ENCODE measurements around the gene GCLC. TPM values are rescaled to one million over a fixed set of nuclear protein-coding genes. Genes with fewer than 3 reads are reported as not detected.

GCLC gene
- total and polyA plus RNA-seq, 2 donors (not counting 1 experiment from before 2014, with no cell fraction given), result 10.7 to 25.8 TPM

DNA sequence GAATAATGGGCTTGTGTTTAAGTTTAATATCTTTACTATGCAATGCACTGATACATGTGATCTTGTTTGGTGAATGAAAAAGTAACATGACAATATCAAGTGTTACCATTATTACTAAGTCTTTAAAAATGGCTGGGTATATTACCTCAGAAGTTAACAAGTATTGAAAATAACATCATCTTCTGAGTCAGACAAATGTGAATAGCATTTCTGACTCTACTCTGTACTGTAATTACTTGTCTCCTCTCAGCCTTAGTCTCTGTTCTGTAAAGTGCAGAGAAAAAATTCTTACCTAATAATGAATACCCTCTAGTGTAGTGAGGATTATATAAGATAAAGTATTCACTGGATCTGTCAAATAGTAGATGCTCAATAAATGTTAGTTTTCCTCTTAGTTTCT, 47.0 kb upstream of the GCLC start:
- Histone ChIP-seq H3K27ac (ENCODE audit: low read length in 2 of 2) (no peak overlapping the region), H3K9me3 (ENCODE audit: control extremely low read depth in 1 of 3, control insufficient read depth in 2 of 3, insufficient read depth in 1 of 3, low read length in 2 of 3) (peaks cover 0 to 2% (median 0%) of the 10 kb centered on the region in 3 donors), H3K4me2 (replicated peaks; ENCODE audit: low read depth, low read length, poor library complexity, severe bottlenecking) (no peak overlapping the region), H3K4me1 (ENCODE audit: control insufficient read depth in 2 of 2, insufficient read depth in 2 of 2, low read length in 2 of 2) (no peaks in the 10 kb centered on the region), H3K9ac (ENCODE audit: low read length) (no peak overlapping the region), H2AFZ (ENCODE audit: insufficient read depth, low read depth, low read length, poor library complexity, severe bottlenecking) (no peak overlapping the region), H3K27me3 (replicated peaks in 1 of 4; ENCODE audit: control extremely low read depth in 1 of 4, control insufficient read depth in 3 of 4, insufficient read depth in 4 of 4, low read length in 3 of 4) (peaks cover 0 to 7% (median 2%) of the 10 kb centered on the region in 4 experiments), H4K20me1 (ENCODE audit: control insufficient read depth, insufficient read depth, low read length, poor library complexity, severe bottlenecking) (no peaks in the 10 kb centered on the region), H3K4me3 (ENCODE audit: control extremely low read depth in 1 of 5, extremely low read depth in 1 of 5, insufficient read depth in 1 of 5, low read depth in 2 of 5, low read length in 4 of 5) (no peak overlapping the region), H3K79me2 (ENCODE audit: control insufficient read depth, insufficient read depth, low read length) (no peaks in the 10 kb centered on the region), H3K36me3 (replicated peaks in 1 of 2; ENCODE audit: control extremely low read depth in 1 of 2, control insufficient read depth in 1 of 2, extremely low read depth in 1 of 2, insufficient read depth in 2 of 2, low read length in 1 of 2) (no peaks in the 10 kb centered on the region)
- ChIA-PET CTCF (no interaction called here), POLR2A (no interaction called here)
- no peaks in the 10 kb centered on the region for H3K4me1 Mint-ChIP-seq
- intact Hi-C loops (cut with micrococcal nuclease), result no loop called here
- H3K27ac Mint-ChIP-seq, result no peak overlapping the region
- ATAC-seq (ENCODE audit: low read depth) (no peak), DNase-seq (no peak)
- TF ChIP-seq EZH2 (IDR thresholded peaks at IDR 0.05; ENCODE audit: borderline replicate concordance, insufficient read depth, low read depth, low read length, poor library complexity, severe bottlenecking), result no peak
- TF ChIP-seq, protein P1, sequence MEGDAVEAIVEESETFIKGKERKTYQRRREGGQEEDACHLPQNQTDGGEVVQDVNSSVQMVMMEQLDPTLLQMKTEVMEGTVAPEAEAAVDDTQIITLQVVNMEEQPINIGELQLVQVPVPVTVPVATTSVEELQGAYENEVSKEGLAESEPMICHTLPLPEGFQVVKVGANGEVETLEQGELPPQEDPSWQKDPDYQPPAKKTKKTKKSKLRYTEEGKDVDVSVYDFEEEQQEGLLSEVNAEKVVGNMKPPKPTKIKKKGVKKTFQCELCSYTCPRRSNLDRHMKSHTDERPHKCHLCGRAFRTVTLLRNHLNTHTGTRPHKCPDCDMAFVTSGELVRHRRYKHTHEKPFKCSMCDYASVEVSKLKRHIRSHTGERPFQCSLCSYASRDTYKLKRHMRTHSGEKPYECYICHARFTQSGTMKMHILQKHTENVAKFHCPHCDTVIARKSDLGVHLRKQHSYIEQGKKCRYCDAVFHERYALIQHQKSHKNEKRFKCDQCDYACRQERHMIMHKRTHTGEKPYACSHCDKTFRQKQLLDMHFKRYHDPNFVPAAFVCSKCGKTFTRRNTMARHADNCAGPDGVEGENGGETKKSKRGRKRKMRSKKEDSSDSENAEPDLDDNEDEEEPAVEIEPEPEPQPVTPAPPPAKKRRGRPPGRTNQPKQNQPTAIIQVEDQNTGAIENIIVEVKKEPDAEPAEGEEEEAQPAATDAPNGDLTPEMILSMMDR (IDR thresholded peaks at IDR 0.05), result no peak
- no peak overlapping the region for H3K4me3 Mint-ChIP-seq
- H3K27me3 Mint-ChIP-seq, result peaks cover 3% of the 10 kb centered on the region
- no peaks in the 10 kb centered on the region for H3K9me3 Mint-ChIP-seq (ENCODE audit: insufficient read depth)

DNA sequence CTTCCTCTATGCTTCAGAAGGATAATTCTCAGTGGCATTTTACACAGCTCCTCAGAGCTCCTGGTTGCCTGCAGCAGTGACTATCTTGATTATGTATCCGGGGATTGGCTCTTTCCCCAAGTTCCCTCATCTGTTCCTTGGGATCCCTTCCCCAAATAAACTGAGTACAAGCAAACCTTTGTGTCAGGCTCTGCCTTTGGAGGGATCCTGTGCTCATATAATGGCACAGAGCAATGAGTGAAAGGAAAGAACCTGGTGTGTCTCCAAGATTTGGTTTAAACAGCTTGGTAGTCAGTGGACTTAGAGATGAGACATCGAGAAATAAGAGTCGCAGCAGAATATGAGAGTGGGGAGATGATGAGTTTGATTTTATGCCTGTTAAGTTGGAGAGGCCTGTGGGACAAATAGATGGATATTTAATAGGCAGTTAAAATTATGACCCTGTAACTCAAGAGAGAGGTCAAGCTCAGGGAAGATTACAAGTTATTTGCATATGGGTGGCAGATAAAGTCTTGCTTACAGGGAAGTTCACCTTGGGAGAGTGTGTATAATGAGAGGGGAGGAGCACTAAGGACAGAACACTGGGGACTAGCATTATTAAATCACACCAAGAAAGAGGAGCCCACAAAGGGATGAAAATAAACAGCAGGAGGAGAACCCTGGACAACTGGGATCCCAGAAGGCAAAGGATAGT, 44.1 kb upstream of the GCLC start:
- Histone ChIP-seq H3K4me3 (ENCODE audit: control extremely low read depth in 1 of 5, extremely low read depth in 1 of 5, insufficient read depth in 1 of 5, low read depth in 2 of 5, low read length in 4 of 5) (no peak overlapping the region), H2AFZ (ENCODE audit: insufficient read depth, low read depth, low read length, poor library complexity, severe bottlenecking) (no peak overlapping the region), H3K27ac (ENCODE audit: low read length in 2 of 2) (no peak overlapping the region), H3K9me3 (ENCODE audit: control extremely low read depth in 1 of 3, control insufficient read depth in 2 of 3, insufficient read depth in 1 of 3, low read length in 2 of 3) (no peaks in the 10 kb centered on the region), H3K36me3 (replicated peaks in 1 of 2; ENCODE audit: control extremely low read depth in 1 of 2, control insufficient read depth in 1 of 2, extremely low read depth in 1 of 2, insufficient read depth in 2 of 2, low read length in 1 of 2) (no peaks in the 10 kb centered on the region), H3K79me2 (ENCODE audit: control insufficient read depth, insufficient read depth, low read length) (no peaks in the 10 kb centered on the region), H3K27me3 (replicated peaks in 1 of 4; ENCODE audit: control extremely low read depth in 1 of 4, control insufficient read depth in 3 of 4, insufficient read depth in 4 of 4, low read length in 3 of 4) (peaks cover 0 to 7% (median 0%) of the 10 kb centered on the region in 4 experiments), H3K4me1 (ENCODE audit: control insufficient read depth in 2 of 2, insufficient read depth in 2 of 2, low read length in 2 of 2) (no peaks in the 10 kb centered on the region), H3K4me2 (replicated peaks; ENCODE audit: low read depth, low read length, poor library complexity, severe bottlenecking) (no peak overlapping the region), H4K20me1 (ENCODE audit: control insufficient read depth, insufficient read depth, low read length, poor library complexity, severe bottlenecking) (no peaks in the 10 kb centered on the region), H3K9ac (ENCODE audit: low read length) (no peak overlapping the region)
- H3K9me3 Mint-ChIP-seq (ENCODE audit: insufficient read depth), result no peaks in the 10 kb centered on the region
- H3K27me3 Mint-ChIP-seq, result peaks cover 2% of the 10 kb centered on the region
- ChIA-PET CTCF (no interaction called here), POLR2A (no interaction called here)
- TF ChIP-seq EZH2 (IDR thresholded peaks at IDR 0.05; ENCODE audit: borderline replicate concordance, insufficient read depth, low read depth, low read length, poor library complexity, severe bottlenecking), result no peak
- TF ChIP-seq, protein P1 (IDR thresholded peaks at IDR 0.05), result no peak
- H3K4me3 Mint-ChIP-seq, result no peak overlapping the region
- intact Hi-C loops (cut with micrococcal nuclease), result no loop called here
- DNase-seq, result no peak
- H3K4me1 Mint-ChIP-seq, result peaks cover 6% of the 10 kb centered on the region
- ATAC-seq (ENCODE audit: low read depth), result no peak
- no peak overlapping the region for H3K27ac Mint-ChIP-seq
- WGBS (ENCODE audit: insufficient coverage), result 93% methylated on average over 3 of the region's 3 CpGs

All from B cell (primary cell).